ENCODE measurements around the gene G3BP2.

Gene G3BP2

GRCh38 chr4:75637176-75637575 is 36.0 kb downstream of the G3BP2 start:
- DNase-seq: no peak

- DNase-seq: no peak
Observed at GRCh38 chr4:75634951-75635350, 38.3 kb downstream of the G3BP2 start.

GRCh38 chr4:75634281-75634680 is 38.9 kb downstream of the G3BP2 start:
- DNase-seq: no peak

GRCh38 chr4:75633846-75634245 is 39.4 kb downstream of the G3BP2 start:
- DNase-seq: no peak

- DNase-seq: no peak
Observed at GRCh38 chr4:75630937-75631329, 42.3 kb downstream of the G3BP2 start.

GRCh38 chr4:75630174-75630936 is 42.9 kb downstream of the G3BP2 start, which contains the start of gene CDKL2:
TSS of gene CDKL2 (minus strand) at chr4:75630528. CDS start at chr4:75625988, 4,540 bp downstream.
- DNase-seq: peak; percentile 83

GRCh38 chr4:75629239-75629638 is 44.0 kb downstream of the G3BP2 start:
- no peak for DNase-seq

- no peak for DNase-seq
Observed at GRCh38 chr4:75623026-75623425, 50.2 kb downstream of the G3BP2 start.

- DNase-seq: no peak
Observed at GRCh38 chr4:75621715-75622114, 51.5 kb downstream of the G3BP2 start.

GRCh38 chr4:75612306-75612705 is 60.9 kb downstream of the G3BP2 start:
- no peak for DNase-seq

- no peak for DNase-seq
Observed at GRCh38 chr4:75605928-75606327, 67.3 kb downstream of the G3BP2 start.

- DNase-seq: no peak
Observed at GRCh38 chr4:75599647-75600046, 73.6 kb downstream of the G3BP2 start.

- no peak for DNase-seq
Observed at GRCh38 chr4:75598390-75598789, 74.8 kb downstream of the G3BP2 start.

- DNase-seq: no peak
Observed at GRCh38 chr4:75596061-75596460, 77.2 kb downstream of the G3BP2 start.

GRCh38 chr4:75593393-75593792 is 79.8 kb downstream of the G3BP2 start:
- no peak for DNase-seq
